SH-SY5Y (cell line): ENCODE measurements around the gene CCR3.

ENCODE experiments used
- GATA2 ChIP-seq: IDR thresholded peaks from 2 replicates; pipeline ENCODE4 v1.6.1; 2011; ENCODE audit warnings: mild to moderate bottlenecking, low read depth, low read length
- GATA3 ChIP-seq: IDR thresholded peaks from 2 replicates; pipeline ENCODE4 v1.6.1; 2011; ENCODE audit warnings: low read depth, mild to moderate bottlenecking, low read length, moderate library complexity

The CCR3 gene

DNA sequence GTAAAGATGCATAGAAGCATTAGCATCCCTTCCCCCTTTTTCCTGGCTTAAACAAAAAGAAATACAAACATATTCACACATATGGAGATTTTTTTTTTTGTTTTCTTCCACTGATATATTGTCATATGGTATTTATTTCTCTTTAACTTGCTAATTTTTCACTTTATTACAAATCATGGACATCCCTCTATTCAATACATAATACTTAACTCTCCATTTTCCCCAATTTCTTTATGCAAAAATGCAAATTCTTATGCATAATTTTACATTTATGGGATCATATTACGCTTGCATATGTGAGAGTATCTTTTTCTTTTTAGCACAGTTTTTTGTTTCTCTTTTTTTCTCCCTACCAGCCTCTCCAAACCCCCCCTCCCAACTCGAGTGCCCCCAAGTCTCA, 48.8 kb downstream of the CCR3 start:
- no peak for TF ChIP-seq GATA3
- TF ChIP-seq GATA2: no peak

DNA sequence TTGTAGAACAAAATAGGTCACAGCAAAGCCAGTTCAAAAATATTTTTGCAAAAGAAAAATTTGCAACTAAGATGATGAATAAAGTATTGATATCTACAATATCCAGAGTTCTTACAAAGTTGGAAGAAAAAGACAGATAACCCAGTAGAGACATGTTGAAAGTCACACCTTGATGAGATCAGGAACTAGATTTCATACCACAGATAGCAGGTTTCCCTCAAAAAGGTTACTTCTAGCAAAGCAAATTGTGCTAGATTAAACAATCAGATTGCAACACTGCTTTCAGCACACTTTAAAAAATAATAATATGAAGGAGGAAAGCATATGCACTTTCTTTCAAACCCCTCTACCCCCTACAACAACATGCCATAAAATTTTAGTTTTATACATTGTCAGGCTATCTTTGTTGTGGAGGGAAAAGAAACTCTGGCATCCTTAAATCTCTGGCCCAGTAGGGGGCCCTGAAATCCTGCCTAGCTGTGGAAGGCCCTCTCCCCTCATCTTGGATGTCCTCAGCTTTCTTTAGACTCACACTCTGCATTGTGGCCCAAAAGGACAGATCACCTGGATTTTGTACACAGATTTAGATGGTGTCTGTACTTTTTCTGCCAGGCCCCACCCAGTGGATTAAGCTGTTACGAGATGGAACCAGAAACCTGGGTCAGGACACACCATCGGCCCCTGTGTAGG, 50.9 kb downstream of the CCR3 start:
- no peak for TF ChIP-seq GATA2
- TF ChIP-seq GATA3: no peak

DNA sequence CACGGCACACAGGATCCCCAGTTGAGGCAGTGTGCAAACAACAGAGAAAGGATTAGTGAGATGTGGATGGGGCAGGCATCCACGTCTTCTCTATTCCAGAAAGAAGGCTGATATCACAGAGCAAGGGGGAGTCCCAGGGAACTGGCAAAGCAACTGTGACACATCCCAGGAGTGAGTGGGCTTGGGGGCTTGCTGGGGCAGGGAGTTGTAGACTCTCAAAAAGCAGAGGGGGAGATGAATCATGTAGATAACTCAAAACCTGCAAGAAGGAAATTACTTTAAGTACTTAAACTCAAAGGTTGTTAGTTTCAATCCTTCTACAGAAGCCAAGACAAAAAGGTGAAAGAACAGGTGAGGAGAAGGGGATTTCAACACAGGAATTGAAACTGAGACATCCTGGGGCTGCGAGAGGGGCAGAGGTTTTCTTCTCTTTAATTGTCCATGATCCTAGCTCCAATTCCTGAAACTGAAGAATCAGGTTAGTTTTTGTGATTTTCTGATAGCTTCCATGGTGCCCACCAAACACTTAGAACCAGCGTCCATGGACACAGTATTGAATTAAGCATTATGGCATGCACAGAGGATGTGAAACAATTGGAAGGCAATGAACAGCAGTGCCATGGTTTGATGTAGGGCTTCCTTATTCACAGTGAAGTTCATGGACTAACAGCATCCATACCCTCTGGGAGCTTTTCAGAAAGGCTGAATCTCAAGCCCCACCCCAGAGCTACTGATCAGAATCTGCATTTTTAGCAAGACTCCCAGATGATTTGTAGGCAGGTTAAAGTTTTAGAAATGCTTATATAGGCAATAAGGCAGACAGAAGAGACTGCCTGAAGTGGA, 52.0 kb downstream of the CCR3 start:
- TF ChIP-seq GATA3 (no peak), GATA2 (no peak)

DNA sequence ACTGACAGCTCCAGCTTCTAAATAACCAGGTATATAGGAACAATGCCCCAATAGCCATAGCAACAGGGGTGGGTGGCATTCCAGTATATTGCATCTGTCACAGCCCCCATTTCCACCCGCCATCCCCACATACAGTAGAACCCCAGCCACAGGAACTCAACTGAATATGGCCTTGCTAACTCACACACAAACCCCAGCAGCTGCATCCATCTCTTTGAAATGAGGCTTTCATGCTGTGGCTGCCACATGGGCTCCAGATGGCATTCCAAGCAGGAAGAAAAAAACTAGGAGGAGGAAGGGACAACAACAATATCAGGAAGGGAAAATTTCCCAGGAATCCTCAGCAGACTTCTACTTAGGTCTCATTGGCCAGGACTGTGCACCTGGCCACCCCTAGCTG, 54.6 kb downstream of the CCR3 start:
- TF ChIP-seq GATA3 (no peak), GATA2 (no peak)

DNA sequence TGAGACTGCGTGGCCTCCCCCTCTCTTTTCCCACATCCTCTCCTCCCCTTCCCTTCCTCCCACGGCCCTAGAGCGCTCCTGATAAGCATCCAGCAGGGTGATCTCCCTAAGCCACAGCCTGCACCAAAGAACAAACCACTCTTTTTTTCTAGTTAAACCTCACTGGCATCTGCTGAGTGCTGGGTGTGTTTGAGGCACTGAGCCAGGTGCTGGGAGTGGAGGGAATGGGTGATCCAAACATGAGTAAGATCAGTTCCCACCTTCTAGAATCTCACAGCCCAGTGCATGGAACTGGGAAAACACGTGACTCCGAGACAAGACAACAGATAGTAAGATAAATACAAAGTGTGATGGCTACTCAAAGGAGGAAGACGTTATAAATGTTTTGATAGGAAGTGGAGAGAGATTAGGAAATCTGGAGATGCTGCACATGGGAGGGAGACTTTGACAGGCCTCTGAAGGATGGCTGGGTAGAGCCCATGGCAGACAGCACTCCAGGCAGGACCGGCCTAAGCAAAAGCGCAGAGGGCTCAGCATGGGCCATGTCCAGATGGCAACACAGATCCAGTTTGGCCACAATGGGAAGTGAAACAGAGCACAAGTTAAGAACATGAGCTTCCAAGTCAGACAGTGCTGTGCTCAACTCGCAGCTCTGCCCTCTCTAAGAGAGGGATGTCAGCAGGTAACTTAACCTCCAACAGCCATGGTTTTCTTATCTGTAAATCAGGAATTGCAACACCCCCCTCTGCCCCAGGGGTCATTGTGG, 55.6 kb downstream of the CCR3 start:
- TF ChIP-seq GATA2 (no peak), GATA3 (no peak)

DNA sequence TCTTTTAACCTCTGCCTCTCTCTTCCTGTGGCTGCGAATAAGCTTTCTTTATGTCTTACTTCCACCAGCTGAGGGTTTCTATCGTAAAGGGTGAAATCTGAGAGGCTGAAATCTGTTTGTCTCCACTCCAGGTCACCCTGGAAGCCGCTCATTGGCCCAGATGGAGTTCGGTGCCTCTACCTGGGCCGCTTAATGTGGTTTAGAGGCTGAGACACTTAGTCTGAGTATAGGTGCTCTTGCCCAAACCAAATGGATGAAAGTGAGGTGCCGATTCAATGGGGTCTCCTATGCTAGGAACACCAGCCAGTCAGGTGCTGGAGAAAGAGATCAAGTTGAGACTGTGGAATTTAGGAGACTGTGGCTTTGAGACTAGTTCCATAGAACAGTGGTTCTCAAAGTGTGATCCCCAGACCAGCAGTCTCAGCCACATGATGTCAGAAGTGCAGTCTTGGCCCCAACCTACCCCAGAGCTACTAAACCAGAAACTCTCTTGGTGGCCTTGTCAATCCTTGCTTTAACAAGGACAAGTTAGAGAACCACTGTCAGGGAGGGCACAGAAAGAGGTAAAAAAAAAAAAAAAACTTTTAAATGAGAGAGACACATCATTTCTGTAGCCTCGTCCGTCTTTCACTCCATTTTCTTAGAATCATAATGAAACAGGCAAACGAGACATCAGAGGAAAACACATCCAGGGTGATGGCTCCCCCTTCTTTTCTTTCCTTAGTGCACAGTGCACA, 56.8 kb downstream of the CCR3 start:
- TF ChIP-seq GATA3: no peak
- no peak for TF ChIP-seq GATA2

DNA sequence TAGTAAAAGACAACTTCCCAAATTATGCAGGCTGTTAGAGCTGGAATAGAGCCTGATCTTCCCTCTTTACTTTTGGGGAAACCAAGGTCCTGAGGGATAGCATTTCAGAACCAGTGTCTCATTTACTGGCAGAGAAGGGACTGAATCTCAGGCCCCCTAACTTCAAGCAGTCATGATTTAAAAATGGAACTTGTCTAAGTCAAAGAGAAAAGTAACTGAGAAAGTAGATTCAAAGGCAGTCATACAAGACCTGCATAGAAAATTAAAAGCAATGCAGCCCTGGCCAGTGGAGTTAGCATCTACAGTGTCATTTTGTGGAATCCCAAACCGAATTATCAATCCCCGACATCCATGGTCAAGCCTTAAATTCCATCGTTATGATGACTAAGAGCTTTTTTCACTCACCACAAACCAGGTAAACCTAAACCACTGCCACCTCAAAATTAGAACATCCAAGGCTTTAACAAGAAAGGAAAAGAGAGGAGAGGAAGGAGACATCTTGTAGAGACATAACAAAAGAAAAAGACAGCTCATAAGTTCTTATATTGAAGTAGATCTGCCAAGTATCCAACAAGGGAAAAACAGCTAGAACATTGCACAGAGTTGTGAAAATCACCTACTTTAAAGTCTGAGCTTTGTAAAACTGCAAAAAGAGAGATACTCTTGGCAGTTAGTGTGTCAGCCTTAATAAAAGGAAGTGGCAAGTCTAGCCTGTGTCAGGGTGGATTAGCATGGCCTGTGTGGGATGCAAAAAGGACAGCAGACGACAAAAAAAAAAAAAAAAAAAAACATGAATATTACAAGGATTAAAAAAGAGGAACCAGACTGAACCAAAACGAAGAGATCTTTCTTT, 57.6 kb downstream of the CCR3 start:
- no peak for TF ChIP-seq GATA2
- no peak for TF ChIP-seq GATA3

DNA sequence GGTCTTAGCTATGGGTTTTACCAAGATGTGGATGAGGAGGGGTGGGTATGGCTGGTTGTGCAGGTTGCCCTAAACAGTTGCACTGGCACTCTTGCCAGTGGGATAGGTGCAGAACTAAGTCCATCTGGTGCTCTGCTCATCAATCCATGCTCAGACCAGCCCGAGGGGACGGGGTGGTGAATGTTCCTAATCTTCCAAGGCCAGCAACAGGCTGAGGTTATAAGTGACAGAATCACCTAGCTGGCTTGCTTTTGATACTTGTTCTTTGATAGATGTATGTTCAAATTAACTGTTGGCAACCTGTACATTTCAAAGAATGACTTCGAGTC, 58.2 kb downstream of the CCR3 start:
- TF ChIP-seq GATA2: no peak
- TF ChIP-seq GATA3: no peak

DNA sequence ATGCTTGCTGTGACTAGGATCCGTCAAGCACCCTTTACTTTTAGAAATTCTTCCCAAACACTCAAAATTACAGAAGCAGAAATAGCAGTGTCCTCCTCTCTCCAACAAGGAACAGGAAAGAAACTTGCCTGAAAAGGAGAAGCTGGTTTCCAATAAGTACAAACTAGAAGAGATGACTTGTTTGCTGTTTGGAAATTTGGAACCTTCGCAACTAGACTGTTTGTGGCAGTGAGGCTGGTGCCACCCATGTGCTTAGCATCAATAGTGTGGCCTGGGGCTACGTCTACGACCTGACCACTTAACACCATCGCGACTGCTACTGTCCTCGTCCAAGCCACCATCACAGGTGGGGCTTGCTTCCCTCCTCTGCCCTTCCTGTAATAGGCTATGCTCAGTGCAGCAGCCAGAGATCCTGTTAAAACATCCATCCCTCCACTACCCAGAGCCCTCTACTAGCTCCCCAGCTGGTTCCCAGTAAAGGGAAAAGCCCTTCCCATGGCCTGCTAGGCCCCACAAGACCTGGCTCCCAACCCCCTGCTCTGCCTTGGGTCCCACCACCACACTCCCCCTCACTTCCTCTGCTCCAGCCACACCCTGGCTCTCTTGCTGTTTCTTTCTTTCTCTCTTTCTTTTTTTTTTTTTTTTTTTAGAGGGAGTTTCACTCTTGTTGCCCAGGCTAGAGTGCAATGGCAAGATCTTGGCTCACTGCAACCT, 59.0 kb downstream of the CCR3 start:
- TF ChIP-seq GATA3 (no peak), GATA2 (no peak)

DNA sequence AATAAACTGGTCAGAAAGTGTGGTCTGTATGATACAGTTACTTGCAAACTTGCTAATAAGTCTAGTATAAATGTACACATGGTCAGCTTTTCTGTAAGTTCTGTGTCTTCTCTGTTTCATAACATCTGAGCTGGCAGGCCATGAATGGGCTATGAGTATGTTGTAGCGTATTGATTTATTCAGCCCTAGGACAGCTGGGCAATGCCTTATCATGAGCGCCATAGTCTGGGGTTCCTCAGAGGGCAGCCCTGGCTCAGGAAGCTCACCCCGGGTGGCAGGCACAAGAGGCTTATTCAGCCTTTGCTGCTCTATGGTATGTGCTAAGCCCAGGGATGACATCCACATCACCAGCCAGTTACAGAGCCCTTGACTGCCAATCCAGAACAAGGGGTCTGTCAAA, 61.0 kb downstream of the CCR3 start:
- TF ChIP-seq GATA3 (no peak), GATA2 (no peak)

DNA sequence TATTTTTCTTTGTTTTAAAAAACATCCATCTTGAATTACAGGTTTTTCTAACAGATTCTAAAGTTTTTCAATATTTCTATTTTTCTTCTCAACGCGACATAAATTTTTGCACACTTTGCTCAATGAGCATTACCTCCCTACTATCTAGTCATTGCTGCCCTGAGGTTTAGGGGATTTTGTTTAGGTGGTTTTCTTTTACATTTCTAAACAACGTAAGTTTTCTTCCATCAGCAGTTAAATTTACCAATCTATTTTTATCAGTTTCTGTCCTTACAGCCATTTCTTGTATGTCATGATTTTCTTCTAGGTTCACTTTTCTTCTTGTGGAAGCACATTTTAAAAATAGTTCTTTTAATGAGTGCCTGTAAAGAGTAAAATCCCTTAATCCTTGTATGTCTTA, 62.5 kb downstream of the CCR3 start:
- TF ChIP-seq GATA3 (no peak), GATA2 (no peak)

DNA sequence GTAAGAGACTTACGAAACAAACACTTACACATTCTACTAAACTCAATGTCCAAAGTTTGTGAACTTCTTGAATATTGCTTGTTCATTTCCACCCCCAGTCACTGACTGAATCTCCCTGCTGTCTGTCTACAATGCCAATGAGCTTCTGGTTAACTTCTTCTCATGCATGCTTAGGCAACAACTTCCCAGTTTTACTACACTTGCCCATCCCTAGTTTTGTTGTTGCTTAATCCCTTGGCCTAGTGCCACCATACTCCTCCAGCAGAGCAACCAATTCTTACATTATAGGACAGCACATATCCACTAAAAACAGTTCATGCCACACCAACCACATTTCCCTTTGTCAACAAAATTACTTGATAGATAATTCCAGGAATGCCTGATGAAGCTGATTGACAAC, 70.7 kb downstream of the CCR3 start:
- no peak for TF ChIP-seq GATA2
- TF ChIP-seq GATA3: no peak

DNA sequence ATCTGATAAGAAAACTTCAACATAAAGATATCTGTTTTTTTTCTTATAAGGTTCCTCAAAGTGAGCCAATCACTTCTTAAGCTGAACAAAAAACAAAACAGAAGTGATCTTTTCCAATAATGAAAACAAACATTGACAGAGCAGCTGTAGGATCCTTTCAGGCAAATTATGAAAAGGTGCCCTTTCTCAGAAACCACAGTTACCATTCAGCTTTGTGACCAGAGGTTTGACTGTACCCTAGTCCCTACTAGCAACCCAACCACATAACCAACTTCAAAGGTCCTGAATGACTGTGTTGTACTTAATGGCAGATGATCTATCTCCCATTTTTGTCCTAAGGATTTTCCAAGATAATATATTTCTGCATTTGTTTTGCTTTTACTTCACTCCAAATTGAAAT, 72.3 kb downstream of the CCR3 start:
- no peak for TF ChIP-seq GATA2

DNA sequence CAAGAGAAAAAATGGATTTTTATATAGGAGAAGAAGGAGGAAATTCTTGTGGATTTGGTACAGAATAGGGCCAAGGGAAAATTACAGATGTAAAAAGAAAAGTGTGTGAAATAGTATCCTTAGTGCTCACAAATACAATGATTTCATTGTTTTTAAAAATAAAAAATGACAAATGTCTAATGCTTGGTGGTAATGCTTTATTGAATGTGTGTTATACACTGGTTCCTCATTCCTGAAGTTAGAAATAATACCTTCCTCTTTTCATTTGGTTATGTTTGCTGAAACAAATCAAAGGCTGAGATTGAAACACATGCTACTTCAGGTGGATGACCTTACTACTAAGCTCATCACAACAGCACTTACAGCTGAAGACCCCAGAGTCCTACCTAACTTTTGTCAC, 73.9 kb downstream of the CCR3 start:
- TF ChIP-seq GATA2: no peak
- no peak for TF ChIP-seq GATA3
